SKM-1 (cell line): ENCODE results near the gene GHRH.

Source experiments
- DNase-seq: peaks from one replicate; lab custom pipeline; 2025; ENCODE audit not compliant: unreplicated experiment; lab: John Stamatoyannopoulos, UW

The GHRH gene

GRCh38 chr20:37238935-37239451, 22.6 kb downstream of the GHRH start:
- DNase-seq, result no peak

GRCh38 chr20:37238426-37238825, 23.2 kb downstream of the GHRH start:
- DNase-seq, result no peak

- no peak for DNase-seq
Observed at GRCh38 chr20:37237656-37238055, 24.0 kb downstream of the GHRH start.

- no peak for DNase-seq
Observed at GRCh38 chr20:37236462-37236861, 25.2 kb downstream of the GHRH start.

- no peak for DNase-seq
Observed at GRCh38 chr20:37235065-37235464, 26.5 kb downstream of the GHRH start.

- DNase-seq, result no peak
Observed at GRCh38 chr20:37234254-37234581, 27.4 kb downstream of the GHRH start.

GRCh38 chr20:37233548-37234253, 27.9 kb downstream of the GHRH start:
- DNase-seq, result no peak

GRCh38 chr20:37231947-37232630, 29.5 kb downstream of the GHRH start:
- no peak for DNase-seq

GRCh38 chr20:37230200-37230599, 31.4 kb downstream of the GHRH start:
- no peak for DNase-seq

- no peak for DNase-seq
Observed at GRCh38 chr20:37229357-37229756, 32.3 kb downstream of the GHRH start.

- no peak for DNase-seq
Observed at GRCh38 chr20:37228656-37229055, 33.0 kb downstream of the GHRH start.

- no peak for DNase-seq
Observed at GRCh38 chr20:37228082-37228481, 33.5 kb downstream of the GHRH start.

- DNase-seq, result no peak
Observed at GRCh38 chr20:37226889-37227288, 34.7 kb downstream of the GHRH start.

- DNase-seq, result no peak
Observed at GRCh38 chr20:37225146-37225545, 36.5 kb downstream of the GHRH start.

GRCh38 chr20:37223053-37223452, 38.6 kb downstream of the GHRH start:
- peak; percentile 80 for DNase-seq

- DNase-seq, result no peak
Observed at GRCh38 chr20:37222086-37222485, 39.5 kb downstream of the GHRH start.

GRCh38 chr20:37220731-37221130, 40.9 kb downstream of the GHRH start:
- DNase-seq, result no peak

- DNase-seq, result no peak
Observed at GRCh38 chr20:37219751-37220668, 41.6 kb downstream of the GHRH start.

GRCh38 chr20:37218976-37219375, 42.6 kb downstream of the GHRH start:
- DNase-seq, result no peak

- DNase-seq, result no peak
Observed at GRCh38 chr20:37218441-37218840, 43.2 kb downstream of the GHRH start.

- no peak for DNase-seq
Observed at GRCh38 chr20:37209661-37210314, 51.8 kb downstream of the GHRH start.
